T47D (cell line): ENCODE results near the gene MAP2.
"Not testable (repeated sequence)": the region's sequence is repeated elsewhere in the genome, so short reads cannot be mapped to it uniquely, and the experiment has no call there.

Experiments
- DNase-seq, 2 experiments: peaks; one replicate each; pipeline versions ENCODE4 v3.0.0 to v3.0.0-alpha.2; 2011 to 2012; ENCODE audit warnings: low read depth in 1 of 2, low spot score in 1 of 2
- JUND ChIP-seq: IDR thresholded peaks from 2 replicates; pipeline ENCODE4 v1.6.1; 2012; ENCODE audit warnings: low read depth
- in situ Hi-C: cut with HindIII; loops from 2 replicates; pipeline ENCODE4 v1.10.0; 2016; ENCODE audit warnings: low sequenced_read_pairs, low pct_unique_long_range_greater_than_20kb

The MAP2 gene

GRCh38 chr2:209471037-209471436 lies 47.2 kb downstream of the MAP2 start:
- DNase-seq, result no peak
- no peak for TF ChIP-seq JUND
- in situ Hi-C loops, result no loop called here

GRCh38 chr2:209472112-209472832 lies 48.4 kb downstream of the MAP2 start:
- DNase-seq, result no peak
- in situ Hi-C loops, result no loop called here
- no peak for TF ChIP-seq JUND

- in situ Hi-C loops, result no loop called here
- no peak for TF ChIP-seq JUND
- DNase-seq, result no peak
These were observed 49.0 kb downstream of the MAP2 start for GRCh38 chr2:209472871-209473270.

- DNase-seq, result peak in 1 of 2 experiments; percentile 19
- no peak for TF ChIP-seq JUND
- in situ Hi-C loops, result no loop called here
These were observed 50.1 kb downstream of the MAP2 start for GRCh38 chr2:209473930-209474419.

- no peak for TF ChIP-seq JUND
- no peak for DNase-seq
- in situ Hi-C loops, result no loop called here
These were observed 51.1 kb downstream of the MAP2 start for GRCh38 chr2:209474960-209475359.

- no peak for TF ChIP-seq JUND
- DNase-seq, result no peak
- in situ Hi-C loops, result no loop called here
These were observed 52.7 kb downstream of the MAP2 start for GRCh38 chr2:209476367-209477208.

- DNase-seq, in situ Hi-C loops: not testable (repeated sequence)
These were observed 68.4 kb downstream of the MAP2 start for GRCh38 chr2:209492296-209492695.

- in situ Hi-C loops, result not testable (repeated sequence)
These were observed 71.3 kb downstream of the MAP2 start for GRCh38 chr2:209495068-209495620.

GRCh38 chr2:209495855-209496585 lies 72.2 kb downstream of the MAP2 start:
- in situ Hi-C loops, result no loop called here
- no peak for DNase-seq
- TF ChIP-seq JUND, result no peak

More at GRCh38 chr2:209495068-209495620, 71.3 kb downstream of the MAP2 start:
- DNase-seq, result not testable (repeated sequence)

- in situ Hi-C loops, result no loop called here
- TF ChIP-seq JUND, result no peak
- DNase-seq, result no peak
These were observed 72.7 kb downstream of the MAP2 start for GRCh38 chr2:209496586-209496982.

- no peak for TF ChIP-seq JUND
- in situ Hi-C loops, result no loop called here
- DNase-seq, result no peak
These were observed 74.8 kb downstream of the MAP2 start for GRCh38 chr2:209498614-209499013.

- peak in 1 of 2 experiments; percentile 22 for DNase-seq
- TF ChIP-seq JUND, result no peak
- in situ Hi-C loops, result no loop called here
These were observed 75.2 kb downstream of the MAP2 start for GRCh38 chr2:209499069-209499468.
